Measurements from ENCODE around the gene MYO1G. TPM values are rescaled to one million over a fixed set of nuclear protein-coding genes. Genes with fewer than 3 reads are reported as not detected.
A peak's percentile ranks its signal among the peaks of the same experiment; 100 is the strongest.

MYO1G gene
- total and polyA plus RNA-seq, 9 of the 15 experiments (the other 6 are each of a cell fraction or from before 2014, with no cell fraction given), result 0.03 to 0.62 (median 0.13) TPM; not detected in 1

DNA sequence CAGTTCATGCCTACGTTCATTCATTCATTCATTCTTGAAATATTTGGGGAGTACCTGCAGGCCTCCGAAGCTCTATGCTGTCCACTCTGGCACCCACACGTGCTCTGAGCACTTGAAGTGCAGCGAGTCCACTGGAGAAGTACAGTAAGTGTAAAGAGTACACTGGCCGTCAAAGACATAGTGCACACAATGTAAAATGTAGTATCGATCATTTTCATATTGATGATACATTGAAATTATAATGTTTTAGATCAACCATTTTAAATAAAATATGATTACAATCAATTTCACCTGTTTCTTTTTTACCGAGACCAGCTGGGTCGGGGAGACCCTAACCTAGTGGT lies 56.5 kb downstream of the MYO1G start:
- no peak overlapping the region for H3K4me3 ChIP-seq
- WGBS (ENCODE audit: insufficient coverage, low coverage, missing lambda C conversion rate), result 49% methylated on average over 8 of the region's 8 CpGs
- no TSS peak for BruUV-seq (replicated peaks)
- no peaks in the 10 kb centered on the region for H3K79me2 ChIP-seq (ENCODE audit: control insufficient read depth, insufficient read depth, low read length)
- intact Hi-C loops (cut with micrococcal nuclease), result loop anchor here (1.0 kb wide), 2 partner anchors 65 to 334 kb away; no protein-coding TSS in a partner anchor
- H3K36me3 ChIP-seq (ENCODE audit: control insufficient read depth, insufficient read depth, low read length), result no peaks in the 10 kb centered on the region
- peak overlapping the region; percentile 94 for H2AFZ ChIP-seq (ENCODE audit: low read depth, low read length)
- no peak for DNase-seq (ENCODE audit: extremely low read depth in 1 of 4, low spot score in 3 of 4)
- H3K9me1 ChIP-seq (ENCODE audit: control insufficient read depth, insufficient read depth, low read length), result no peaks in the 10 kb centered on the region
- no peak overlapping the region for H3K27ac ChIP-seq (ENCODE audit: extremely low read depth, low read depth, low read length)
- H3K4me2 ChIP-seq (ENCODE audit: insufficient read depth, low read length), result peak overlapping the region; percentile 79
- POLR2A ChIA-PET, result interaction anchor here (0.7 kb wide), 1 partner anchor 10 kb away, joined by 3 read pairs; no protein-coding TSS in a partner anchor
- no peak for FAIRE-seq
- CTCF ChIA-PET (ENCODE audit: low intra/inter-chr PET ratio), result interaction anchor here (1.3 to 2.1 kb wide), 2 partner anchors 65 to 334 kb away, joined by 6 to 17 read pairs; no protein-coding TSS in a partner anchor
- no peaks in the 10 kb centered on the region for H3K27me3 ChIP-seq (ENCODE audit: control insufficient read depth in 2 of 2, insufficient read depth in 2 of 2, low read length in 2 of 2)
- in situ Hi-C loops (cut with MboI), result loop anchor here (5.0 kb wide), 1 partner anchor 65 kb away; no protein-coding TSS in a partner anchor
- H4K20me1 ChIP-seq (replicated peaks; ENCODE audit: control insufficient read depth, insufficient read depth, low read length), result no peaks in the 10 kb centered on the region
- no peaks in the 10 kb centered on the region for H3K9me3 ChIP-seq (replicated peaks; ENCODE audit: control insufficient read depth, insufficient read depth, low read depth, low read length)
- TF ChIP-seq GATAD2A (IDR thresholded peaks at IDR 0.05), result no peak
- TF ChIP-seq NR2C1 (IDR thresholded peaks at IDR 0.05), result no peak
- no peak for TF ChIP-seq NR2C1 (tag; IDR thresholded peaks at IDR 0.05)
- TF ChIP-seq SP1 (CRISPR knock-in tag; IDR thresholded peaks at IDR 0.05), result 0 out of 2 replicates have a peak, but pooled peaks have one; percentile 0
- TF ChIP-seq ZNF24 (IDR thresholded peaks at IDR 0.05), result 0 out of 2 replicates have a peak, but pooled peaks have one; percentile 97
- TF ChIP-seq STAG1 (CRISPR knock-in tag; IDR thresholded peaks at IDR 0.05; ENCODE audit: borderline replicate concordance), result 0 out of 2 replicates have a peak, but pooled peaks have one; percentile 3
- peaks cover 7 to 13% of the 10 kb centered on the region in 2 experiments; a peak in 3 of 5 replicates for H3K4me1 ChIP-seq (replicated peaks in 1 of 2; ENCODE audit: control insufficient read depth in 2 of 2, insufficient read depth in 2 of 2, low read length in 2 of 2)
- no peak; the same call in 2 of the 3 replicates for ATAC-seq
- H3K9ac ChIP-seq (ENCODE audit: insufficient read depth in 1 of 2, low read depth in 2 of 2, low read length in 2 of 2), result peak overlapping the region in 1 of 2 experiments; percentile 84; a peak in 1 of 4 replicates
